GM18511 (cell line): ENCODE measurements around the gene TTBK2.

ENCODE experiments used
- ATAC-seq: cut with Tn5 transposase; IDR thresholded peaks from one replicate; pipeline ENCODE4 v1.9.1; 2021; ENCODE audit warnings: mild to moderate bottlenecking, moderate library complexity; ENCODE audit not compliant: unreplicated experiment

TTBK2 gene

GRCh38 chr15:42832576-42832975 lies 88.0 kb downstream of the TTBK2 start:
- ATAC-seq, result no peak

GRCh38 chr15:42826251-42826890 lies 94.2 kb downstream of the TTBK2 start:
- ATAC-seq, result no peak

- no peak for ATAC-seq
These were observed 95.0 kb downstream of the TTBK2 start for GRCh38 chr15:42825599-42825998.

GRCh38 chr15:42820811-42821210 lies 99.8 kb downstream of the TTBK2 start:
- no peak for ATAC-seq

DNA sequence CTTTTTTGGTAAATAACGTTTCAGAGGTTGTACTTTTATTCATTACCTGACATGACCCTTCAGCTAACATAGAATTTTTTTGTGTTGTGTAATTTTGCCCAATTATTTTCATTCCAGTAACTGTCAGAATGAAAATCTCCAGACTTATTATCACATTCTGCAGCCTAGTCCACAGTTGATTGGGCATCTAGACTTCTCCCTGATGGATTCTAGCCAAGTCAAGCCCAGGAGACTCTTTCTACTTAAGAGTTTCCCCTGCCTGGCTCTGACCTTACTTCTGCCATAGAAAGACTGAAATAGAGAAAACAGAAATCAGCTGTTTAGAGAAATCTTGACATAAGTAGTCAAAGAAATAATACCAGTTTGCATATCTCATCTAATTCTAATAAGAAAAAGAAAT lies 100.8 kb downstream of the TTBK2 start:
- ATAC-seq, result no peak

DNA sequence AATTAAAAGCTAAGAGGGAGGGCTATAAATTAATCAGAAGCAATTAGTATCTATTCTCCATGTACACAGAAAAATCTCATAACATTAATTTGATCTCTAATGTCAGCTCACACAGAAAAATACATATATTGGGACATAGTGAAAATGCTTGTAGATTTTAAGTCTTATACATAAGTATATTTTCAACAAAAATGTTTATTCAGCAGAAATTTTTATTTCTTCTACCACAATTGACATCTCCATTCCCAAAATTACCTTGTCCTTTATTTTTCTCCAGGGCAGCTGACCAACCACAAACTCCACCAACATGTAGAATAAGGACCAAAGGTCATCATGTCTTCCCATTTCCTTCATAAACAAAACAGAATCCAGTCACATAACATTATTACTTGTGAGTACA lies 109.1 kb downstream of the TTBK2 start:
- no peak for ATAC-seq

GRCh38 chr15:42808913-42809312 lies 111.7 kb downstream of the TTBK2 start:
- ATAC-seq, result no peak

GRCh38 chr15:42805266-42805665 lies 115.3 kb downstream of the TTBK2 start:
- ATAC-seq, result no peak

DNA sequence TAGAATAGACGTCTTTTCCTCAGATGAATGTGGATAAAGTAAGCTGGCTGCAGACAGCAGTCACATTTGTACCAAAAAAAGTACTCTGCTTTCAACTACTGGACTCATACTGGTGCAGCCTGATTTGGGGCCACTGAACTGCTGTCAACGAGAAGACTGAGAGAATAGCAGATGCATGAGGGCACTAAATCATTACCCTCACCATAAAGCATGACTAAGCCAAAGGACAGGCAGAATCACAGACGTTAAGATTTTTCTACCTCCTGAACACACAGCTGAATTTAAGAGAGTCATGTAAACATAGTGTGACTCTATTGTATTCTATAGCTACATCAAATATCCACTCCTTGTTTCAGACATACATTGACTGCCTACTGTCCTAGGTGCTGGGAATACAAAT lies 115.8 kb downstream of the TTBK2 start:
- no peak for ATAC-seq

DNA sequence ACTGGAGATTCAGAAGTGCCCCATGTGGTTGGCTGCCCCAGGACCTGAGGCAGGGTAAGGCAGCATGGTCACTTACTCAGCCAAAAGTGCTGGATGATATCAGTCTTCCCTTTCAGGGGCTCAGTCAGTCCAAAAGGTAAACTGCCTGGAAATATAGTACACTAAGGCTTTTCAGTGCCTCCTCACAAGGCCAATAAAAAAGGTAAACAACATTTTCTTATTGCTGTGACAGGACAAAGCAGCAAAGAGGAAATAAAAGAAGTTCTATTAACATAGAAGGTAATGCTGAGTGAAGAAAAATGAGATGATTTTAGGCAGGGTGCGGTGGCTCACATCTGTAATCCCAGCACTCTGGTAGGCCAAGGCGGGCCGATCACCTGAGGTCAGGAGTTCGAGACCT lies 117.1 kb downstream of the TTBK2 start:
- no peak for ATAC-seq

GRCh38 chr15:42802168-42802567 lies 118.4 kb downstream of the TTBK2 start:
- ATAC-seq, result no peak

GRCh38 chr15:42800731-42801474 lies 119.7 kb downstream of the TTBK2 start:
- no peak for ATAC-seq

GRCh38 chr15:42798802-42799201 lies 121.8 kb downstream of the TTBK2 start:
- no peak for ATAC-seq

DNA sequence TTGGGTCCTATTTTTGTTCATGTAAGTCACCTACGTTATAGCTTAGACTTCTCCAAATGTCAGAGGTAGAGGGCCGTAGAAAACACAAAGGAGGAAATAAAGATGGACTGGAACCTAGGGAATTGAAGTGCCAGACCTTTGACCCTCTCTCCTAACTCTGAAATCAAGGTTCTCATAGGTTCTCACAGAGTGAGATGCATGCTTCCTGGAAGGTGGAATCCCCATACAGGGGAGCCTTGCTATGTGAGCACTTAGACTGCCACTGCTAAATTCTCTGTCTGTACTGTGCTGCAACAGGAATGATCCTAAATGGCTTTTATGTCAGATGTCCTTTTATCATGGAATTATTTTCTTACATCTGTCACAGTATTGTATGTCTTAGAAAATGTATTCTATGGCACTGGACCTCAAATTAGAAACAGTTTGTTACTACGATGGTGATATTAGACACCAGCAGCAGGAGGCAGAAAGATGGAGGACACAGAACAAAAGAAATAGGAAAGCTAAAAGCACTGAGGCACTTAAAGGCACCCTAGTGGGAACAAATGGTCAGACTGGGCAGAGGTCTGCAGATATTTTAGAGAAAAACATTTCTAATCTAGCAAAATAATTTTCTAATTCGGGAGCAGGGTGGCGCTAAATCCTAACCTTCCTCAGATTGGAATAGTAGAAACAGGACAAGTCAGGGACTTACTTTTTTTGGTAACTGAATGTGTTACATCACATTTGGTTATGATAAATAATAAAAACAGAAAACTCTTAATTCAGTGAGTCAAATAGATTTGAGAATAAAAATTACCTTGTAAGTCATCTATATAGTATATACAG lies 123.4 kb downstream of the TTBK2 start:
- no peak for ATAC-seq

GRCh38 chr15:42788725-42789124 lies 131.9 kb downstream of the TTBK2 start:
- ATAC-seq, result no peak

- ATAC-seq, result no peak
These were observed 133.6 kb downstream of the TTBK2 start for GRCh38 chr15:42786978-42787377.

DNA sequence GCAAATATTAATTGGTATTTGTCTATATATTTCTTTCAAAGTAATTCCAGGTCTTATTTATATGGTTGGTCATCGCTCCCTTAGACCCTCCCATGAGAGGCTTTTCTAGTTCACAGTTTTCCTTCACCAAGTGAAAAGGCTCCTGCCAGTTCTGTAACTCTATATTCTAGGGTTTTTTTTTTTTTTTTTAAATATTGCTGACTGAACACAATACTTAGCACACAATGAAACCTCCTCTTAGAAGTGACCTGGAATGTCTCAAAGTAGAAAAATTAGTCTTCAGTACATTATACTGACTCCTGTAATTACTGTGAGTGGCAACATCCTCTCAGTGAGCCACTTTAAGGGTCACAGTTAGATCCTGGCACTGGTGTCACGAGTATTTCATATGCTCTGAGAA lies 135.0 kb downstream of the TTBK2 start:
- ATAC-seq, result no peak

- ATAC-seq, result no peak
These were observed 135.9 kb downstream of the TTBK2 start for GRCh38 chr15:42784705-42785104.

GRCh38 chr15:42782716-42783115 lies 137.9 kb downstream of the TTBK2 start:
- no peak for ATAC-seq

GRCh38 chr15:42775416-42775815 lies 145.2 kb downstream of the TTBK2 start:
- ATAC-seq, result no peak

DNA sequence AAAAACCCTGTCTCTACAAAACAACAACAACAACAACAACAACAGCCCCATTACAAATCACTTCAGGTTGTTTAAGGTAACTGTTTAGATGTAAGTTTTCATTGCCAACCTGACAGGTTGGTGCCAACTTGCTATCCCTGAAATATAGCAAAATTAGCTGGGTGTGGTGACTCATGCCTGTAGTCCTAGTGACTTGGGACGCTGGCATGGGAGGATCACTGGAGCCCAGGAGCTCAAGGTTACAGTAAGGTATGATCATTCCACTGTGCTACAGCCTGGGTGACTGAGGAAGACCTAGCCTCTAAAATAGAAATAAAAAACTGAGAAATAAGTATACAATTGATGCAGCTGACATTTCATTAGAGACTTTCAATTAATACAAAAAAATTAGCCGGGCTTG lies 147.7 kb downstream of the TTBK2 start:
- no peak for ATAC-seq

DNA sequence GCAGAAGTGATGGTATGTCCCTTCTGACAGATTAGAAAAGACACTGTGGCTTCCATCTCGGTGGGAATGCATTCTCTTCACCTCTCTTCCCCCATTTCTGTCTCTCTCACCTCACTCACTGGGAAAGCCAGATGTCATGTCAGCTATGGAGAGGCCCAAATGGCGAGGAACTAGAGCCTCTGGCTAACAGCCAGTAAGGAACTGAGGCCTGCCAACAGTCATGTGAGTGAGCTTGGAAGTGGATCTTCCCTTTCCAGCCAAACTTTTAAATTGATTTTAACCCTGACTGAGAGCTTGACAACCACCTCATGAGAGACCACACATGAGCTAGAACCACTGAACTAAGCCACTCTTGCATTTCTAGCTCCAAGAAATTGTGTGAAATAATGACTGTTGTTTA lies 148.4 kb downstream of the TTBK2 start:
- ATAC-seq, result no peak
